Measurements from ENCODE around the gene DMRT1. TPM values are rescaled to one million over a fixed set of nuclear protein-coding genes. Genes with fewer than 3 reads are reported as not detected.

Gene DMRT1
- total and polyA plus RNA-seq, 9 donors: not detected

DNA sequence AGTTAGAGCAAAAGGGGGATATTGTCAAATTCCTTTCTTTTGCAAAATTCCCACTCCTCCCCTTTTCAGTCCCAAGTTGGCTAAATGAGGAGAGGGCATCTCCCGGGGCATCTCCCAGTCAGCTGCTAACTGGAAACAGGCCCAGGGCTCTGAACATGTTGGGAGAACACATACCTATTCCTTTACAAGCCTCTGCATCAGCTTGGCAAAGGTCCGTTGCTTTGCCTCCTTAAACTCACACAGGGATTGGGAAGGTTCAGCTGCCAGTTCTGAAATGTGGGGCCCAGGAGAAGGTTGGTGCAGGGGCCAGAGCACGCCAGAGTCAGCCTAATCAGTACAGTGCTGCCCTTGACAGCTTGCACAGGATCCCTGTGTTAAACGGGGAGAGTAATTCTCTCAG lies 124.0 kb downstream of the DMRT1 start:
- H3K27me3 ChIP-seq: no peaks in the 10 kb centered on the region
- intact Hi-C loops (cut with DNase I): loop anchor here in 1 of 4 donors (10.0 kb wide), 1 partner anchor 61 kb away; no protein-coding TSS in a partner anchor
- H3K36me3 ChIP-seq: no peaks in the 10 kb centered on the region
- no peaks in the 10 kb centered on the region for H3K9me3 ChIP-seq
- DNase-seq: no peak
- H3K4me3 ChIP-seq: no peak overlapping the region
- peaks cover under 1% of the 10 kb centered on the region for H3K4me1 ChIP-seq (ENCODE audit: insufficient read depth)
- 30 to 42% (median 35%) methylated on average over 4 of the region's 4 CpGs for WGBS, 3 donors
- no peak overlapping the region for H3K27ac ChIP-seq
- TF ChIP-seq, protein P1, sequence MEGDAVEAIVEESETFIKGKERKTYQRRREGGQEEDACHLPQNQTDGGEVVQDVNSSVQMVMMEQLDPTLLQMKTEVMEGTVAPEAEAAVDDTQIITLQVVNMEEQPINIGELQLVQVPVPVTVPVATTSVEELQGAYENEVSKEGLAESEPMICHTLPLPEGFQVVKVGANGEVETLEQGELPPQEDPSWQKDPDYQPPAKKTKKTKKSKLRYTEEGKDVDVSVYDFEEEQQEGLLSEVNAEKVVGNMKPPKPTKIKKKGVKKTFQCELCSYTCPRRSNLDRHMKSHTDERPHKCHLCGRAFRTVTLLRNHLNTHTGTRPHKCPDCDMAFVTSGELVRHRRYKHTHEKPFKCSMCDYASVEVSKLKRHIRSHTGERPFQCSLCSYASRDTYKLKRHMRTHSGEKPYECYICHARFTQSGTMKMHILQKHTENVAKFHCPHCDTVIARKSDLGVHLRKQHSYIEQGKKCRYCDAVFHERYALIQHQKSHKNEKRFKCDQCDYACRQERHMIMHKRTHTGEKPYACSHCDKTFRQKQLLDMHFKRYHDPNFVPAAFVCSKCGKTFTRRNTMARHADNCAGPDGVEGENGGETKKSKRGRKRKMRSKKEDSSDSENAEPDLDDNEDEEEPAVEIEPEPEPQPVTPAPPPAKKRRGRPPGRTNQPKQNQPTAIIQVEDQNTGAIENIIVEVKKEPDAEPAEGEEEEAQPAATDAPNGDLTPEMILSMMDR (IDR thresholded peaks at IDR 0.05): no peak
- no peak for TF ChIP-seq POLR2A (IDR thresholded peaks at IDR 0.05)
- TF ChIP-seq EP300 (IDR thresholded peaks at IDR 0.05): no peak

- TF ChIP-seq, protein P1 (IDR thresholded peaks at IDR 0.05): no peak
- TF ChIP-seq EP300 (IDR thresholded peaks at IDR 0.05): no peak
- TF ChIP-seq POLR2A (IDR thresholded peaks at IDR 0.05): no peak
- Histone ChIP-seq H3K9me3 (no peaks in the 10 kb centered on the region), H3K27ac (no peak overlapping the region), H3K27me3 (peaks cover under 1% of the 10 kb centered on the region), H3K36me3 (no peaks in the 10 kb centered on the region), H3K4me1 (ENCODE audit: insufficient read depth) (peaks cover 4% of the 10 kb centered on the region), H3K4me3 (no peak overlapping the region)
- WGBS, 3 donors: 47 to 56% (median 49%) methylated on average over 3 of the region's 3 CpGs
- intact Hi-C loops (cut with DNase I): loop anchor here in 1 of 4 donors (10.0 kb wide), 1 partner anchor 62 kb away; no protein-coding TSS in a partner anchor
- no peak for DNase-seq
These were observed 125.4 kb downstream of the DMRT1 start for GRCh38 chr9:966870-967269.

- intact Hi-C loops (cut with DNase I): loop anchor here in 1 of 4 donors (10.0 kb wide), 1 partner anchor 63 kb away; no protein-coding TSS in a partner anchor
- H3K27me3 ChIP-seq: peaks cover 3% of the 10 kb centered on the region
- H3K4me1 ChIP-seq (ENCODE audit: insufficient read depth): peaks cover 5% of the 10 kb centered on the region
These were observed 125.9 kb downstream of the DMRT1 start for GRCh38 chr9:967436-967835.

DNA sequence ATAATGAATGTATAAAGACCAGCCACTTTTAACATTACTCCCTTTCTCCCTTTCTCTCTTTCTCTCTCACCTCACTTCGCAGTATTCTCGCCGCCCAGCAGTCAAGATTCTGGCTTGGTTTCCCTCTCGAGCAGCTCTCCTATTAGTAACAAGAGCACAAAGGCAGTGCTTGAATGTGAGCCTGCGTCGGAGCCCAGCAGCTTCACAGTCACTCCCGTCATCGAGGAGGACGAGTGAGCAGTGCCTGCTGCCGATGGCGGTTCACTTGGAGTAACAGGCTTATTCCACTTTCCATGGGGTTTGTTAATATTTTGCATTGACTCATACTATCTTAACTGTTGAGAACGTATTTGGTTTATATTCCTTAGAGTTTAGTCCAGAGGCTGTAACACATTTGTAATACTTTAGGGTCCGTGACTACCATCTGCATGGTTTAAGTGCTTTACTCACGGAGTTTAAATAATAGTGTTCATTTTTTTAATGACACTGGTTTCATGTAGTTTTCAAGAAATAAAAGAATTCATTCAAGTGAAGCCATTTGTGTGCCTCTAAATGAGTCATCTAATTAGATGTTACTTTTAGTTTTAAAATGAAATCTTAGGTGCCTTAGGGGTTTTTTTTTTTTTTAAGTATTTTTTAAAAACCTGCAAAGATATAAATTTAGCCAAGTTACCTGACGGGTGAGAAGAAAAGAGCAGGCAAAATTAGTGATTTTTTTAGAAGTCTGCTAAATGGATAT lies 126.6 kb downstream of the DMRT1 start:
- peaks cover 7% of the 10 kb centered on the region for H3K4me1 ChIP-seq (ENCODE audit: insufficient read depth)
- intact Hi-C loops (cut with DNase I): loop anchor here in 1 of 4 donors (10.0 kb wide), 1 partner anchor 63 kb away; no protein-coding TSS in a partner anchor
- peaks cover 3% of the 10 kb centered on the region for H3K27me3 ChIP-seq
- H3K27ac ChIP-seq: no peak overlapping the region
- H3K9me3 ChIP-seq: peaks cover 0 to 5% of the 10 kb centered on the region in 2 donors
- H3K4me3 ChIP-seq: no peak overlapping the region
- no peak for DNase-seq
- TF ChIP-seq EP300 (IDR thresholded peaks at IDR 0.05): no peak
- TF ChIP-seq POLR2A (IDR thresholded peaks at IDR 0.05): no peak
- TF ChIP-seq, protein P1 (IDR thresholded peaks at IDR 0.05): no peak
- 23 to 27% (median 26%) methylated on average over 14 to 15 of the region's 15 CpGs for WGBS, 3 donors
- no peaks in the 10 kb centered on the region for H3K36me3 ChIP-seq

More at GRCh38 chr9:967436-967835, 125.9 kb downstream of the DMRT1 start:
- DNase-seq: no peak
- WGBS, 3 donors: 30 to 36% (median 32%) methylated on average over 6 of the region's 6 CpGs
- no peak for TF ChIP-seq POLR2A (IDR thresholded peaks at IDR 0.05)
- TF ChIP-seq, protein P1 (IDR thresholded peaks at IDR 0.05): no peak
- TF ChIP-seq EP300 (IDR thresholded peaks at IDR 0.05): no peak
- H3K4me3 ChIP-seq: no peak overlapping the region
- H3K27ac ChIP-seq: no peak overlapping the region
- peaks cover 0 to under 1% of the 10 kb centered on the region in 2 donors for H3K9me3 ChIP-seq
- no peaks in the 10 kb centered on the region for H3K36me3 ChIP-seq
